Measurements from ENCODE around the gene PRG2.

PRG2 gene

GRCh38 chr11:57390535-57390934 lies at the start of gene PRG2:
TSS of gene PRG2 (minus strand) at chr11:57390650. CDS start at chr11:57389944, 706 bp downstream.
- no peak for DNase-seq

GRCh38 chr11:57439786-57440185 lies 49.3 kb upstream of the PRG2 start:
- DNase-seq: no peak

- no peak for DNase-seq
These were observed 48.2 kb upstream of the PRG2 start for GRCh38 chr11:57438345-57439285.

- DNase-seq: no peak
These were observed 45.6 kb upstream of the PRG2 start for GRCh38 chr11:57436031-57436430.

- DNase-seq: no peak
These were observed 44.4 kb upstream of the PRG2 start for GRCh38 chr11:57434640-57435546.

- peak; percentile 7 for DNase-seq
These were observed 42.3 kb upstream of the PRG2 start for GRCh38 chr11:57432714-57433163.

- DNase-seq: no peak
These were observed 41.7 kb upstream of the PRG2 start for GRCh38 chr11:57432149-57432561.

- DNase-seq: no peak
These were observed 40.5 kb upstream of the PRG2 start for GRCh38 chr11:57430952-57431351.

GRCh38 chr11:57429946-57430345 lies 39.5 kb upstream of the PRG2 start:
- no peak for DNase-seq

- DNase-seq: no peak
These were observed 38.2 kb upstream of the PRG2 start for GRCh38 chr11:57428643-57429042.

- no peak for DNase-seq
These were observed 37.3 kb upstream of the PRG2 start for GRCh38 chr11:57427727-57428082.

- peak; percentile 79 for DNase-seq
These were observed 36.7 kb upstream of the PRG2 start, which contains the start of gene SLC43A3 for GRCh38 chr11:57426929-57427726. TSS of gene SLC43A3 (minus strand) at chr11:57427121. CDS start at chr11:57426172, 949 bp downstream.

GRCh38 chr11:57426439-57426928 lies 36.0 kb upstream of the PRG2 start:
- DNase-seq: peak; percentile 6

- DNase-seq: no peak
These were observed 35.4 kb upstream of the PRG2 start for GRCh38 chr11:57425565-57426438.

- peak; percentile 89 for DNase-seq
These were observed 34.5 kb upstream of the PRG2 start for GRCh38 chr11:57424792-57425564.

GRCh38 chr11:57424137-57424791 lies 33.8 kb upstream of the PRG2 start:
- DNase-seq: no peak

- DNase-seq: no peak
These were observed 32.2 kb upstream of the PRG2 start for GRCh38 chr11:57422669-57423068.

- no peak for DNase-seq
These were observed 31.4 kb upstream of the PRG2 start for GRCh38 chr11:57421805-57422204.

GRCh38 chr11:57421066-57421465 lies 30.6 kb upstream of the PRG2 start:
- DNase-seq: no peak

- no peak for DNase-seq
These were observed 28.7 kb upstream of the PRG2 start for GRCh38 chr11:57419146-57419545.
